Fibroblast of lung (primary cell): Measurements from ENCODE around the gene RTN1.

Experiments used
- CTCF ChIP-seq, 2 donors: IDR thresholded peaks in 1 of 2; conservative IDR thresholded peaks in 1 of 2; 1 replicate in 1 of 2; 2 replicates in 1 of 2; pipeline ENCODE4 v1.5.1; 2011 to 2012; ENCODE audit warnings: low read length in 2 of 2, control low read depth in 1 of 2, inconsistent platforms in 1 of 2, low read depth in 1 of 2, mild to moderate bottlenecking in 1 of 2
- EZH2 ChIP-seq: IDR thresholded peaks from 2 replicates; pipeline ENCODE4 v1.5.1; 2012; ENCODE audit warnings: low read length, control low read depth, mild to moderate bottlenecking; ENCODE audit errors: missing control alignments

- TF ChIP-seq CTCF (conservative IDR thresholded peaks at IDR 0.05 in 1 of 2, IDR thresholded peaks at IDR 0.05 in 1 of 2; ENCODE audit: low read depth in 1 of 2, low read length in 2 of 2), result no peak
- TF ChIP-seq EZH2, result no peak
Observed at GRCh38 chr14:59871166-59871495, 555 bp upstream of the RTN1 start.
